Uterus (tissue), 4 donors: ENCODE measurements around the gene ABI1. TPM values are rescaled to one million over a fixed set of nuclear protein-coding genes. Genes with fewer than 3 reads are reported as not detected.
"Not testable (repeated sequence)": the region's sequence is repeated elsewhere in the genome, so short reads cannot be mapped to it uniquely, and the experiment has no call there.

ENCODE experiments used
- DNase-seq, 2 donors: peaks; one replicate each; pipeline ENCODE4 v3.0.0-alpha.2; 2019 to 2020
- H3K27ac ChIP-seq, 2 donors: fragments of 200-600 bp; sonication (generic); 1 replicate in 1 of 2; 2 replicates in 1 of 2; pipeline ENCODE4 v1.5.1; 2016 to 2018
- H3K27me3 ChIP-seq, 2 donors: fragments of 200-600 bp; sonication (generic); one replicate each; pipeline ENCODE4 v1.5.1; 2018 to 2019; ENCODE audit warnings: control low read depth in 1 of 2
- H3K36me3 ChIP-seq, 2 donors: fragments of 200-600 bp; sonication (generic); one replicate each; pipeline ENCODE4 v1.5.1; 2019; ENCODE audit warnings: control low read depth in 1 of 2
- H3K4me1 ChIP-seq, 2 donors: fragments of 200-600 bp; sonication (generic); one replicate each; pipeline ENCODE4 v1.5.1; 2018 to 2019; ENCODE audit warnings: control low read depth in 1 of 2
- H3K4me3 ChIP-seq, 2 donors: fragments of 200-600 bp; sonication (generic); 1 replicate in 1 of 2; 2 replicates in 1 of 2; pipeline ENCODE4 v1.5.1; 2018 to 2019; ENCODE audit warnings: mild to moderate bottlenecking in 1 of 2
- H3K9me3 ChIP-seq, 2 donors: fragments of 200-600 bp; sonication (generic); one replicate each; pipeline ENCODE4 v1.5.1; 2019; ENCODE audit warnings: control low read depth in 1 of 2
- CTCF ChIP-seq, 4 experiments: fragments of 200-600 bp in 2 of 4; fragments of 450-650 bp in 2 of 4; sonication (generic) in 2 of 4; IDR thresholded peaks; one replicate each; pipeline ENCODE4 v1.5.1; 2016 to 2019; ENCODE audit warnings: antibody characterized with exemption in 4 of 4, mild to moderate bottlenecking in 2 of 4, moderate library complexity in 1 of 4
- POLR2A ChIP-seq, 2 donors: fragments of 450-650 bp; IDR thresholded peaks; one replicate each; pipeline ENCODE4 v1.6.1; 2016; ENCODE audit warnings: antibody characterized with exemption in 2 of 2, mild to moderate bottlenecking in 1 of 2, moderate library complexity in 1 of 2
- intact Hi-C: fragments of 100-400 bp; cut with DNase I; formaldehyde crosslinking; loops from one replicate; pipeline ENCODE4 v1.15.1; 2023; ENCODE audit warnings: low total_unique reads
- total RNA-seq, 4 donors: library from RNA; depleted of rRNA in 3 of 4; stranded (reverse); fragments of >200 nt in 3 of 4; gene quantifications; one replicate each; pipeline versions ENCODE4 v1.1.0 to v1.2.4, GENCODE V29; 2014 to 2023
- donor health status: DM: yes; HTN: yes; CAD: no.

Gene ABI1
- total RNA-seq, 4 donors from 2014 or later = 26.6 to 50.4 (median 39.1) TPM

DNA sequence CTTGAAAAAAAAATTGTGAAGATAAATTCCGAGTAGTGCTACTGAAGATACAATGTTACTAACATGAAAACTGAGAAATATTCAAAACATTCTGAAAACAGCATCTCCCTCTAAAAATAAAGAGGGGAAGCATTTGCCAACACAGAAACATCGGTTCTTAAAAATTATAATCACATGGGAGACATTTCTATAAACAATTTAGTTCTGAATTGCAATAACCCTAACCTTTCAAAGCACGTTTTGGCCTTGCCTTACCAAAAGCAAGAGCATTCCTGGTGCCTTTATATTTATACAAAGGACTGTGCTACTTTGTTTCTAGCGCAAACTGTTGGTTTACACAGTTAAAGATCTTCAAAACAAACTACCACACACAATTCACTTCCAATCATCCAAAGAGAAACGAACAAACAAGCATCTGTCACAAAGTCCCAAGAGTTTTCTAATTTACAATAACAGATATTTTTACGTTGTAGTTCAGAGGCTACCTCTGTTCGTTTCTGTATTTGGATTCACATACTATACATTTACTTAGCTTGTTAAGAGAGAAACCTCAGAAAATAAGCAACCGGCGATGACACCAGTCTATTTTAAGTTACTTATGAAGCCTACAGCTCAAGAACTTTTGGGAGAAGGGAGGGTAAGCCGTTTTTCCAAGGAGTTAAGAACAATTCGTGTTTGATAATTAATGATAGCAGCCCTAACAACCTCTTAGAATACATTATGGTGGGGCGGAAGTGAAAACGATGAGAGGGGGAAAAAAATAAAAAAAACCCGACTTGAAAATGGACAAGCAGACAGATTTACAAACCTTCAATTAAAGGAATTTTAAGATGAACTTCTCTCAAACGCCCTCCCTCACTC lies 1.3 kb downstream of the ABI1 start:
- no peak for TF ChIP-seq POLR2A (IDR thresholded peaks at IDR 0.05)
- no peak for TF ChIP-seq CTCF (IDR thresholded peaks at IDR 0.05)
- no peaks in the 10 kb centered on the region for H3K27me3 ChIP-seq
- intact Hi-C loops = no loop called here
- no peaks in the 10 kb centered on the region for H3K36me3 ChIP-seq
- peak overlapping the region; percentile 70 to 87 for H3K4me3 ChIP-seq
- H3K9me3 ChIP-seq = no peaks in the 10 kb centered on the region
- H3K4me1 ChIP-seq = no peaks in the 10 kb centered on the region
- DNase-seq = no peak
- H3K27ac ChIP-seq = peak overlapping the region; percentile 90 to 93

DNA sequence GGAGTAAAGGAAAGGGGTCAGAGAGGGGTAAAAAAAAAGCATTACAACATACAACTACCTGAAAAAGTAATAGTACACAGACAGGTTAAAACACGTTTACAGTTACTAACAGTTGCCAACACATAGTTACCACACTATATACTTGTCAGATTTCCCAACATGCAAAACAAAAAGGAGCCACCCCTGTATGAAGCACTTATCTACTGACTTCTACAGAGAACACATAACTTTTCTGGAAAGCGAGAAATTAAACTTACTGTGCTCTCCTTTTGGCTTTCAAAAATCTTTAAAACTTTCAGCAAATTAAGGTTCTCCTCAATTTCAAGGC lies 2.1 kb downstream of the ABI1 start:
- intact Hi-C loops = no loop called here
- TF ChIP-seq CTCF (IDR thresholded peaks at IDR 0.05) = no peak
- no peak for TF ChIP-seq POLR2A (IDR thresholded peaks at IDR 0.05)
- Histone ChIP-seq H3K27ac (peak overlapping the region in 1 of 2 donors; percentile 93), H3K27me3 (no peaks in the 10 kb centered on the region), H3K9me3 (no peaks in the 10 kb centered on the region), H3K4me3 (peak overlapping the region; percentile 70 to 87), H3K4me1 (no peaks in the 10 kb centered on the region), H3K36me3 (no peaks in the 10 kb centered on the region)
- no peak for DNase-seq

DNA sequence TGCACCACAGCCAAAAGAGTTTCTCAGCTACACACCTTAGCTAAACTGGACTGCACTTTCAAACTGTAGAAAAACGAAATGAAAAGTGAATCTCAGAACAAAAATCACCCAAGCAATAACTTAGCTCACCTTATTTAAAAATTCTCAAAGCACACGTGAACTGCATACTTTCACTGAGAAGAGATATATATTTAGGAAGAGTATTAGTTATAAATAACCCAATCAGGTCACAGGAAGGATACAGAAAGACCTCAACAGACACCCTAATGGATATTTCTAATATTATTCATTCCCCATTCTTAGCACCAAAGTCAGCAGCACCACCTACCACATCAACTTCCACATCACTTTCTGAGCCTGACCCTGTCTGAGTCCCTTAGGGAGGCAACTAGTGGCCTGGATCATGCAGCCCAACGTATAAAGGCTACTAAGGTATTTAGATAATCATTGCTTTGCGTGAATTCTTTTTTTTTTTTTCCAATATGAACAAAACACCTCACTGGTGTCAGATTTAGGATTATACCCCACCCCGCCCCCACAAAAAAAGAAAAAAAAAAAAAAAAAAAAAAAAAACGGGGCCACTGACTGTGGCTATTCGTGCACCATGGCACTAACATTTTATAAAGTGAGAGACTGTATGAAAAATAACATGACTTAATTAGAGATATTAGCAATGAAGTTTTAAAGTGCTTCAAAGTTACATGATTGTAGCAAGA lies 2.6 kb downstream of the ABI1 start:
- Histone ChIP-seq H3K27ac (peak overlapping the region in 1 of 2 donors; percentile 93), H3K4me3 (no peak overlapping the region), H3K36me3 (no peaks in the 10 kb centered on the region), H3K4me1 (no peaks in the 10 kb centered on the region), H3K27me3 (no peaks in the 10 kb centered on the region), H3K9me3 (no peaks in the 10 kb centered on the region)
- TF ChIP-seq CTCF (IDR thresholded peaks at IDR 0.05) = no peak
- TF ChIP-seq POLR2A (IDR thresholded peaks at IDR 0.05) = no peak
- intact Hi-C loops = no loop called here
- no peak for DNase-seq

DNA sequence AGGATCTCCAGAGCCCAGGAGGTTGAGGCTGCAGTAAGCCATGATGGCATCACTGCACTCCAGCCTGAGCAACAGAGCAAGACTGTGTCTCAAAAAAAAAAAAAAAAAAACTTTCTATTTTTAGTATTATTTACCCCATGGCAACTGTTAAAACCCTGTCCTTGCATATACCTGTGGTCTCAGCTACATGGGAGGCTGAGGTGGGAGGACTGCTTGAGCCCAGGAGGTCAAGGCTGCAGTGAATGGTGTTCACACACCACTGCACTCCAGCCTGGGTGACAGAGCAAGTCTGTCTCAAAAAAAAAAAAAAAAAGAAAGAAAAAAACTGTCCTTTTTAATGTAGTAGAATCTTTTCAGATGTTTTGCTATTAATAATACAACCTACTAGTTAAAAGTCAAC lies 3.2 kb downstream of the ABI1 start:
- H3K4me1 ChIP-seq, H3K9me3 ChIP-seq, intact Hi-C loops, H3K36me3 ChIP-seq, H3K27me3 ChIP-seq, H3K4me3 ChIP-seq, DNase-seq, H3K27ac ChIP-seq: not testable (repeated sequence)

GRCh38 chr10:26855186-26855585 lies 5.6 kb downstream of the ABI1 start:
- TF ChIP-seq POLR2A (IDR thresholded peaks at IDR 0.05) (no peak), CTCF (IDR thresholded peaks at IDR 0.05) (no peak)
- Histone ChIP-seq H3K9me3 (no peaks in the 10 kb centered on the region), H3K27ac (no peak overlapping the region), H3K36me3 (no peaks in the 10 kb centered on the region), H3K4me3 (no peak overlapping the region), H3K4me1 (no peaks in the 10 kb centered on the region), H3K27me3 (no peaks in the 10 kb centered on the region)
- no peak for DNase-seq
- intact Hi-C loops = no loop called here
